Stimulated activated CD4-positive, alpha-beta T cell treated with anti-CD3 and anti-CD28 coated beads, Interleukin-2, amount 100 ng/mL, for 24 hours (primary cell): ENCODE data around the gene NRROS.
A peak's percentile ranks its signal among the peaks of the same experiment; 100 is the strongest.

Experiments used
- DNase-seq, 2 donors: peaks; one replicate each; pipeline ENCODE4 v3.0.0-alpha.2; 2020

The NRROS gene

GRCh38 chr3:196689941-196690660 is 50.6 kb downstream of the NRROS start:
- DNase-seq, result no peak

- no peak for DNase-seq
Observed at GRCh38 chr3:196691386-196691785, 51.9 kb downstream of the NRROS start.

- DNase-seq, result peak; percentile 18 to 25
Observed at GRCh38 chr3:196694202-196694638, 54.7 kb downstream of the NRROS start.

GRCh38 chr3:196694941-196695848 is 55.7 kb downstream of the NRROS start:
- peak; percentile 23 to 40 for DNase-seq

- no peak for DNase-seq
Observed at GRCh38 chr3:196695849-196696226, 56.3 kb downstream of the NRROS start.

GRCh38 chr3:196697270-196697669 is 57.8 kb downstream of the NRROS start:
- DNase-seq, result no peak

GRCh38 chr3:196699749-196700148 is 60.3 kb downstream of the NRROS start:
- DNase-seq, result no peak

- no peak for DNase-seq
Observed at GRCh38 chr3:196700801-196701200, 61.3 kb downstream of the NRROS start.

GRCh38 chr3:196706327-196706726 is 66.8 kb downstream of the NRROS start:
- no peak for DNase-seq

GRCh38 chr3:196706731-196707130 is 67.2 kb downstream of the NRROS start:
- no peak for DNase-seq

GRCh38 chr3:196707566-196707965 is 68.1 kb downstream of the NRROS start:
- DNase-seq, result no peak

- no peak for DNase-seq
Observed at GRCh38 chr3:196708467-196708866, 69.0 kb downstream of the NRROS start.
